Measurements from ENCODE around the gene ZNF35. TPM values are rescaled to one million over a fixed set of nuclear protein-coding genes. Genes with fewer than 3 reads are reported as not detected.
"Not testable (repeated sequence)": the region's sequence is repeated elsewhere in the genome, so short reads cannot be mapped to it uniquely, and the experiment has no call there.

The ZNF35 gene
- total RNA-seq, 8 experiments from 2014 or later: 10.3 to 25.3 (median 14.1) TPM

- no peak overlapping the region for H3K4me3 ChIP-seq
- 87 to 100% (median 94%) methylated on average over 2 of the region's 2 CpGs; no CpG with 5 or more reads in 5 of the 10 experiments for WGBS, 10 experiments
- in situ Hi-C loops (cut with MboI; ENCODE audit: low pct_unique_long_range_greater_than_20kb in 2 of 9, low sequenced_read_pairs in 9 of 9, unreplicated experiment in 9 of 9): no loop called here
- H3K4me1 ChIP-seq (replicated peaks in 1 of 2): no peaks in the 10 kb centered on the region
- no peak overlapping the region for H3K27ac ChIP-seq
- no peak for ATAC-seq (replicated peaks in 6 of 8)
These were observed 12.7 kb downstream of the ZNF35 start for GRCh38 chr3:44661189-44661588.

GRCh38 chr3:44665173-44665572 lies 16.6 kb downstream of the ZNF35 start:
- H3K4me1 ChIP-seq (replicated peaks in 1 of 2): no peaks in the 10 kb centered on the region
- ATAC-seq (replicated peaks in 6 of 8): no peak
- 90 to 100% (median 97%) methylated on average over 2 to 3 of the region's 3 CpGs for WGBS, 10 experiments
- in situ Hi-C loops (cut with MboI; ENCODE audit: low pct_unique_long_range_greater_than_20kb in 2 of 9, low sequenced_read_pairs in 9 of 9, unreplicated experiment in 9 of 9): no loop called here
- H3K27ac ChIP-seq: no peak overlapping the region
- no peak overlapping the region for H3K4me3 ChIP-seq

GRCh38 chr3:44666346-44666745 lies 17.8 kb downstream of the ZNF35 start:
- WGBS, 10 experiments: 63 to 100% (median 100%) methylated on average over 1 to 4 of the region's 4 CpGs; no CpG with 5 or more reads in 1 of the 10 experiments
- ATAC-seq (replicated peaks in 6 of 8): no peak

GRCh38 chr3:44669760-44670159 lies 21.2 kb downstream of the ZNF35 start:
- Histone ChIP-seq H3K4me3 (no peak overlapping the region), H3K4me1 (replicated peaks in 1 of 2) (no peaks in the 10 kb centered on the region), H3K27ac (no peak overlapping the region)
- no peak for ATAC-seq (replicated peaks in 6 of 8)
- 80% methylated on average over 1 of the region's 6 CpGs; no CpG with 5 or more reads in 9 of the 10 experiments for WGBS, 10 experiments
- in situ Hi-C loops (cut with MboI; ENCODE audit: low pct_unique_long_range_greater_than_20kb in 2 of 9, low sequenced_read_pairs in 9 of 9, unreplicated experiment in 9 of 9): no loop called here

More at GRCh38 chr3:44666346-44666745, 17.8 kb downstream of the ZNF35 start:
- Histone ChIP-seq H3K4me3 (no peak overlapping the region), H3K27ac (no peak overlapping the region), H3K4me1 (replicated peaks in 1 of 2) (no peaks in the 10 kb centered on the region)
- in situ Hi-C loops (cut with MboI; ENCODE audit: low pct_unique_long_range_greater_than_20kb in 2 of 9, low sequenced_read_pairs in 9 of 9, unreplicated experiment in 9 of 9): no loop called here

GRCh38 chr3:44673466-44673865 lies 24.9 kb downstream of the ZNF35 start:
- in situ Hi-C loops (cut with MboI; ENCODE audit: low pct_unique_long_range_greater_than_20kb in 2 of 9, low sequenced_read_pairs in 9 of 9, unreplicated experiment in 9 of 9); H3K4me1 ChIP-seq (replicated peaks in 1 of 2); H3K27ac ChIP-seq; H3K4me3 ChIP-seq; ATAC-seq (replicated peaks in 6 of 8): not testable (repeated sequence)
- 86 to 100% (median 94%) methylated on average over 1 to 4 of the region's 8 CpGs; no CpG with 5 or more reads in 7 of the 10 experiments for WGBS, 10 experiments

GRCh38 chr3:44674211-44674610 lies 25.7 kb downstream of the ZNF35 start:
- peak in 1 of 8 experiments; percentile 21 for ATAC-seq (replicated peaks in 6 of 8)
- Histone ChIP-seq H3K4me3 (no peak overlapping the region), H3K27ac (no peak overlapping the region), H3K4me1 (replicated peaks in 1 of 2) (no peaks in the 10 kb centered on the region)
- 0 to 86% (median 56%) methylated on average over 1 to 2 of the region's 2 CpGs; no CpG with 5 or more reads in 1 of the 10 experiments for WGBS, 10 experiments
- in situ Hi-C loops (cut with MboI; ENCODE audit: low pct_unique_long_range_greater_than_20kb in 2 of 9, low sequenced_read_pairs in 9 of 9, unreplicated experiment in 9 of 9): no loop called here

- Histone ChIP-seq H3K4me3 (no peak overlapping the region), H3K4me1 (replicated peaks in 1 of 2) (no peaks in the 10 kb centered on the region), H3K27ac (no peak overlapping the region)
- no peak for ATAC-seq (replicated peaks in 6 of 8)
- in situ Hi-C loops (cut with MboI; ENCODE audit: low pct_unique_long_range_greater_than_20kb in 2 of 9, low sequenced_read_pairs in 9 of 9, unreplicated experiment in 9 of 9): no loop called here
- 33 to 83% (median 67%) methylated on average over 1 to 4 of the region's 5 CpGs; no CpG with 5 or more reads in 1 of the 10 experiments for WGBS, 10 experiments
These were observed 30.1 kb downstream of the ZNF35 start for GRCh38 chr3:44678480-44679116.

GRCh38 chr3:44680921-44681455 lies 32.5 kb downstream of the ZNF35 start:
- in situ Hi-C loops (cut with MboI; ENCODE audit: low pct_unique_long_range_greater_than_20kb in 2 of 9, low sequenced_read_pairs in 9 of 9, unreplicated experiment in 9 of 9): no loop called here
- peaks cover 0 to 3% of the 10 kb centered on the region in 2 donors for H3K4me1 ChIP-seq (replicated peaks in 1 of 2)
- H3K27ac ChIP-seq: no peak overlapping the region
- no peak overlapping the region for H3K4me3 ChIP-seq
- 60 to 100% (median 88%) methylated on average over 1 to 4 of the region's 4 CpGs; no CpG with 5 or more reads in 4 of the 10 experiments for WGBS, 10 experiments
- ATAC-seq (replicated peaks in 6 of 8): no peak

GRCh38 chr3:44682182-44682896 lies 33.8 kb downstream of the ZNF35 start:
- in situ Hi-C loops (cut with MboI; ENCODE audit: low pct_unique_long_range_greater_than_20kb in 2 of 9, low sequenced_read_pairs in 9 of 9, unreplicated experiment in 9 of 9): no loop called here
- Histone ChIP-seq H3K4me3 (no peak overlapping the region), H3K27ac (no peak overlapping the region), H3K4me1 (replicated peaks in 1 of 2) (peaks cover 0 to 3% of the 10 kb centered on the region in 2 donors)
- ATAC-seq (replicated peaks in 6 of 8): no peak
- WGBS, 10 experiments: 23 to 100% (median 83%) methylated on average over 1 to 2 of the region's 2 CpGs; no CpG with 5 or more reads in 3 of the 10 experiments

- 8 to 61% (median 9%) methylated on average over 2 to 14 of the region's 48 CpGs; no CpG with 5 or more reads in 3 of the 10 experiments for WGBS, 10 experiments
- Histone ChIP-seq H3K4me3 (peak overlapping the region; percentile 47 to 97 (median 83)), H3K27ac (peak overlapping the region in 1 of 2 donors; percentile 61), H3K4me1 (replicated peaks in 1 of 2) (peaks cover 0 to 3% of the 10 kb centered on the region in 2 donors)
- peak; percentile 91 to 99 (median 98) for ATAC-seq (replicated peaks in 6 of 8)
- in situ Hi-C loops (cut with MboI; ENCODE audit: low pct_unique_long_range_greater_than_20kb in 2 of 9, low sequenced_read_pairs in 9 of 9, unreplicated experiment in 9 of 9): no loop called here
These were observed 36.7 kb downstream of the ZNF35 start for GRCh38 chr3:44685128-44685800.

- in situ Hi-C loops (cut with MboI; ENCODE audit: low pct_unique_long_range_greater_than_20kb in 2 of 9, low sequenced_read_pairs in 9 of 9, unreplicated experiment in 9 of 9): no loop called here
- no peak overlapping the region for H3K27ac ChIP-seq
- H3K4me1 ChIP-seq (replicated peaks in 1 of 2): peaks cover 0 to 3% of the 10 kb centered on the region in 2 donors
- no peak for ATAC-seq (replicated peaks in 6 of 8)
- H3K4me3 ChIP-seq: no peak overlapping the region
- 0 to 40% (median 10%) methylated on average over 1 of the region's 1 CpG; no CpG with 5 or more reads in 6 of the 10 experiments for WGBS, 10 experiments
These were observed 39.4 kb downstream of the ZNF35 start for GRCh38 chr3:44687898-44688297.
